Liver (tissue), 9 donors: ENCODE data around the gene CCSER2. TPM values are rescaled to one million over a fixed set of nuclear protein-coding genes. Genes with fewer than 3 reads are reported as not detected.

Source experiments
- DNase-seq: peaks from one replicate; pipeline ENCODE4 v3.0.0-alpha.2; 2017; ENCODE audit warnings: low spot score
- H3K27ac ChIP-seq, 2 donors: one replicate each; pipeline ENCODE4 v1.7.0; 2013; ENCODE audit warnings: inconsistent platforms in 2 of 2, low read length in 2 of 2, control low read depth in 1 of 2, low read depth in 1 of 2, mild to moderate bottlenecking in 1 of 2
- H3K27me3 ChIP-seq, 4 donors: one replicate each; pipeline versions ENCODE4 v1.6.1 to v1.7.0; 2013; ENCODE audit warnings: low read length in 3 of 4, inconsistent platforms in 1 of 4, mild to moderate bottlenecking in 1 of 4, moderate library complexity in 1 of 4; ENCODE audit not compliant: control insufficient read depth in 4 of 4, insufficient read depth in 4 of 4
- H3K36me3 ChIP-seq, 4 donors: one replicate each; pipeline versions ENCODE4 v1.6.1 to v1.7.0; 2013; ENCODE audit warnings: low read length in 3 of 4, mild to moderate bottlenecking in 3 of 4, low read depth in 1 of 4, moderate library complexity in 1 of 4; ENCODE audit not compliant: control insufficient read depth in 4 of 4, insufficient read depth in 3 of 4
- H3K4me1 ChIP-seq, 4 donors: one replicate each; pipeline versions ENCODE4 v1.6.1 to v1.7.0; 2013; ENCODE audit warnings: low read length in 3 of 4, mild to moderate bottlenecking in 3 of 4, moderate library complexity in 1 of 4; ENCODE audit not compliant: control insufficient read depth in 4 of 4, insufficient read depth in 4 of 4
- H3K4me3 ChIP-seq, 3 donors: one replicate each; pipeline versions ENCODE4 v1.6.1 to v1.7.0; 2013; ENCODE audit warnings: low read length in 3 of 3, control low read depth in 1 of 3, low read depth in 1 of 3, mild to moderate bottlenecking in 1 of 3
- H3K9ac ChIP-seq, 2 donors: one replicate each; pipeline ENCODE4 v1.7.0; 2013; ENCODE audit warnings: low read length in 2 of 2, mild to moderate bottlenecking in 2 of 2, moderate library complexity in 2 of 2, control low read depth in 1 of 2, low read depth in 1 of 2
- H3K9me3 ChIP-seq, 4 donors: one replicate each; pipeline versions ENCODE4 v1.6.1 to v1.7.0; 2013; ENCODE audit warnings: low read length in 3 of 4; ENCODE audit not compliant: control insufficient read depth in 4 of 4
- ATF3 ChIP-seq: IDR thresholded peaks from 2 replicates; pipeline ENCODE4 v1.6.1; 2016; ENCODE audit warnings: antibody characterized with exemption
- CTCF ChIP-seq: fragments of 150-350 bp; IDR thresholded peaks from 2 replicates; pipeline ENCODE4 v1.5.1; 2017; ENCODE audit warnings: improper control_type of control experiment, low read depth, low read length; ENCODE audit not compliant: missing input control
- EGR1 ChIP-seq, 2 donors: IDR thresholded peaks; 2 replicates each; pipeline ENCODE4 v1.6.1; 2016 to 2018; ENCODE audit warnings: antibody characterized with exemption in 2 of 2, low read depth in 2 of 2
- FOXA1 ChIP-seq: IDR thresholded peaks from 2 replicates; pipeline ENCODE4 v1.6.1; 2016; ENCODE audit warnings: antibody characterized with exemption
- FOXA2 ChIP-seq: IDR thresholded peaks from 2 replicates; pipeline ENCODE4 v1.6.1; 2016; ENCODE audit warnings: antibody characterized with exemption
- GABPA ChIP-seq, 2 donors: IDR thresholded peaks in 1 of 2; conservative IDR thresholded peaks in 1 of 2; 2 replicates each; pipeline ENCODE4 v1.6.1; 2016; ENCODE audit warnings: antibody characterized with exemption in 2 of 2, mild to moderate bottlenecking in 1 of 2, moderate library complexity in 1 of 2
- HNF4A ChIP-seq, 2 donors: conservative IDR thresholded peaks; 2 replicates each; pipeline ENCODE4 v1.6.1; 2016; ENCODE audit warnings: antibody characterized with exemption in 2 of 2, mild to moderate bottlenecking in 2 of 2
- HNF4G ChIP-seq: IDR thresholded peaks from 2 replicates; pipeline ENCODE4 v1.6.1; 2016; ENCODE audit warnings: antibody characterized with exemption
- JUND ChIP-seq, 2 donors: IDR thresholded peaks; 2 replicates each; pipeline ENCODE4 v1.6.1; 2016; ENCODE audit warnings: antibody characterized with exemption in 2 of 2
- MAX ChIP-seq: IDR thresholded peaks from 2 replicates; pipeline ENCODE4 v1.6.1; 2016; ENCODE audit warnings: antibody characterized with exemption
- NR2F2 ChIP-seq: IDR thresholded peaks from 2 replicates; pipeline ENCODE4 v1.6.1; 2016; ENCODE audit warnings: antibody characterized with exemption
- REST ChIP-seq: IDR thresholded peaks from 2 replicates; pipeline ENCODE4 v1.6.1; 2016; ENCODE audit warnings: antibody characterized with exemption, mild to moderate bottlenecking
- RXRA ChIP-seq, 2 donors: IDR thresholded peaks; 2 replicates each; pipeline ENCODE4 v1.6.1; 2017 to 2018; ENCODE audit warnings: antibody characterized with exemption in 2 of 2, mild to moderate bottlenecking in 1 of 2
- SP1 ChIP-seq: IDR thresholded peaks from 2 replicates; pipeline ENCODE4 v1.6.1; 2018; ENCODE audit warnings: antibody characterized with exemption, mild to moderate bottlenecking
- TAF1 ChIP-seq: conservative IDR thresholded peaks from 2 replicates; pipeline ENCODE4 v1.6.1; 2016; ENCODE audit warnings: antibody characterized with exemption, mild to moderate bottlenecking
- YY1 ChIP-seq: IDR thresholded peaks from 2 replicates; pipeline ENCODE4 v1.6.1; 2016; ENCODE audit warnings: antibody characterized with exemption, mild to moderate bottlenecking
- ZBTB33 ChIP-seq: IDR thresholded peaks from 2 replicates; pipeline ENCODE4 v1.6.1; 2016; ENCODE audit warnings: antibody characterized with exemption
- WGBS: extraction: QIAGEN DNeasy Blood & Tissue Kit; methylation state at CpG from one replicate; pipeline ENCODE4 v1.1.7; 2013; 5-methylcytosine and 5-hydroxymethylcytosine counted together
- polyA plus RNA-seq, 2 donors: library from polyadenylated mRNA; stranded (reverse) in 1 of 2; unstranded in 1 of 2; fragments of 200-250 nt in 1 of 2; fragments of >200 nt in 1 of 2; fragmentation: Nextera tagmentation in 1 of 2; extraction: Ambion mirVana in 1 of 2; gene quantifications; one replicate each; pipeline versions ENCODE4 v1.2.1 to v1.2.3, GENCODE V29; 2013 to 2015
- total RNA-seq, 2 donors: library from RNA; depleted of rRNA; stranded (reverse); fragments of >200 nt; gene quantifications; one replicate each; pipeline ENCODE4 v1.2.3, GENCODE V29; 2014
- donor health status: healthy.
- donor health status: healthy.
- donor health status: healthy.
- donor health status: healthy.
- donor health status: healthy.

Gene CCSER2
- total and polyA plus RNA-seq, 4 donors, result 5.6 to 18.2 (median 12.1) TPM

- no peak for DNase-seq
- TF ChIP-seq FOXA2, result no peak
- TF ChIP-seq MAX, result no peak
- no peak for TF ChIP-seq HNF4A (conservative IDR thresholded peaks at IDR 0.05)
- TF ChIP-seq SP1, result no peak
- no peak for TF ChIP-seq ZBTB33
- no peak for TF ChIP-seq NR2F2
- no peak for TF ChIP-seq ATF3
- no peak for TF ChIP-seq YY1
- no peak for TF ChIP-seq EGR1 (IDR thresholded peaks at IDR 0.05; ENCODE audit: low read depth in 2 of 2)
- 99% methylated on average over 2 of the region's 2 CpGs for WGBS
- Histone ChIP-seq H3K36me3 (no peaks in the 10 kb centered on the region), H3K9ac (no peak overlapping the region), H3K27me3 (no peaks in the 10 kb centered on the region), H3K9me3 (no peaks in the 10 kb centered on the region), H3K27ac (no peak overlapping the region), H3K4me3 (no peak overlapping the region), H3K4me1 (peaks cover 0 to 2% (median 0%) of the 10 kb centered on the region in 4 donors)
Observed at GRCh38 chr10:84405662-84406061, 77.3 kb downstream of the CCSER2 start.

- DNase-seq, result no peak
- no peaks in the 10 kb centered on the region for H3K36me3 ChIP-seq
- no peaks in the 10 kb centered on the region for H3K27me3 ChIP-seq
- H3K9me3 ChIP-seq, result no peaks in the 10 kb centered on the region
- H3K4me3 ChIP-seq, result no peak overlapping the region
- no peak for TF ChIP-seq YY1
- no peak for TF ChIP-seq CTCF
- TF ChIP-seq SP1, result no peak
- no peak for TF ChIP-seq FOXA1
- TF ChIP-seq HNF4G, result no peak
- TF ChIP-seq ZBTB33, result no peak
- TF ChIP-seq EGR1 (IDR thresholded peaks at IDR 0.05; ENCODE audit: low read depth in 2 of 2), result no peak
- TF ChIP-seq FOXA2, result no peak
- no peak for TF ChIP-seq JUND (IDR thresholded peaks at IDR 0.05)
- no peak for TF ChIP-seq RXRA (IDR thresholded peaks at IDR 0.05)
- TF ChIP-seq NR2F2, result no peak
- TF ChIP-seq HNF4A (conservative IDR thresholded peaks at IDR 0.05), result no peak
- no peak for TF ChIP-seq ATF3
- TF ChIP-seq TAF1, result no peak
- TF ChIP-seq REST, result no peak
- no peak for TF ChIP-seq GABPA (IDR thresholded peaks at IDR 0.05 in 1 of 2, conservative IDR thresholded peaks at IDR 0.05 in 1 of 2)
- no peak for TF ChIP-seq MAX
- no peak overlapping the region for H3K9ac ChIP-seq
- 86% methylated on average over 3 of the region's 3 CpGs for WGBS
- H3K27ac ChIP-seq, result no peak overlapping the region
- peaks cover 0 to 2% (median 0%) of the 10 kb centered on the region in 4 donors for H3K4me1 ChIP-seq
Observed at GRCh38 chr10:84406561-84406960, 78.2 kb downstream of the CCSER2 start.
